ENCODE results near the gene ZNF782.

DNA sequence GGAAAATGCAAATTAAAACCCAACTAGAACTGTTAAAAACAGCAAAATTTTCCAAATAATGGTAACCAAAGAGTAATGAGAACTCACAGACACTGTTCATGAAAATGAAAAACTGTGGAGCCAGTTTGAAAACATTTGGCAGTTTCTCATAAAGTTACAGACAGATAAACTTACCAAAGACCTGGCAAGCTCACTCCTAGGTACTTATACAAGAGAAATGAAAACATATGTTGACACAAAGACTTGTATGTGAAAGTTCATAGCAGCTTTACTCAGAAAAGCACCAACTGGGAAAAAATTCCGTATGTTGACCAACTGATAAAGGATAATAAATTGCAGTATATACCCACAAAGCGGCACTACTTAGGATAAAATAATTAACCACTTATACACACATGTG, 10.3 kb downstream of the ZNF782 start:
- TF ChIP-seq CTCF (IDR thresholded peaks at IDR 0.05; ENCODE audit: insufficient read depth, low read length, poor library complexity, severe bottlenecking) (no peak), EZH2phosphoT487 (conservative IDR thresholded peaks at IDR 0.05; ENCODE audit: low read length) (no peak)

Measured in SU-DHL-6 (cell line).